ELF-1 (cell line): ENCODE results near the gene COL11A2.

ENCODE experiments used
- DNase-seq: peaks from one replicate; pipeline ENCODE4 v3.0.0-alpha.2; 2016; ENCODE audit warnings: low read depth, low spot score

COL11A2 gene

DNA sequence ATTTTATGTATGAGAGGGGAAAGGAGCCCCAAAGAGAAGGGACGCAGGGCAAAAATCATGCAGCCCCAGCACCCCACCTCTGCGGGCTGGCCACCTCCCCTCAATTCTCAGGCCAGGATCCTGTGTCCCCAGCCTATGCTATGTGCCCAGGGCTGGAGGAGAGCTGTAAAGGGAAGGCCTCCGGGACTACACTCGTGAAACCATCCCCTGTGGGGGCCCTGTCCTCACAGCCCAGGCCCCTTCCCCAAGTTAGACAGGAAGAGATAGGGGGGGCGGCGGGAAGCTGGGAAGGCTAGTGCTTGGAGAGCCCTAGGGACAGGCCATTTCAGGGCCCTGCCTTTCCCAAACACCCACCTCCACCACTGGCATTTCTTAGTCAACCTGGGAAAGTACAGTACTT is 1.4 kb upstream of the COL11A2 start:
- DNase-seq: no peak

DNA sequence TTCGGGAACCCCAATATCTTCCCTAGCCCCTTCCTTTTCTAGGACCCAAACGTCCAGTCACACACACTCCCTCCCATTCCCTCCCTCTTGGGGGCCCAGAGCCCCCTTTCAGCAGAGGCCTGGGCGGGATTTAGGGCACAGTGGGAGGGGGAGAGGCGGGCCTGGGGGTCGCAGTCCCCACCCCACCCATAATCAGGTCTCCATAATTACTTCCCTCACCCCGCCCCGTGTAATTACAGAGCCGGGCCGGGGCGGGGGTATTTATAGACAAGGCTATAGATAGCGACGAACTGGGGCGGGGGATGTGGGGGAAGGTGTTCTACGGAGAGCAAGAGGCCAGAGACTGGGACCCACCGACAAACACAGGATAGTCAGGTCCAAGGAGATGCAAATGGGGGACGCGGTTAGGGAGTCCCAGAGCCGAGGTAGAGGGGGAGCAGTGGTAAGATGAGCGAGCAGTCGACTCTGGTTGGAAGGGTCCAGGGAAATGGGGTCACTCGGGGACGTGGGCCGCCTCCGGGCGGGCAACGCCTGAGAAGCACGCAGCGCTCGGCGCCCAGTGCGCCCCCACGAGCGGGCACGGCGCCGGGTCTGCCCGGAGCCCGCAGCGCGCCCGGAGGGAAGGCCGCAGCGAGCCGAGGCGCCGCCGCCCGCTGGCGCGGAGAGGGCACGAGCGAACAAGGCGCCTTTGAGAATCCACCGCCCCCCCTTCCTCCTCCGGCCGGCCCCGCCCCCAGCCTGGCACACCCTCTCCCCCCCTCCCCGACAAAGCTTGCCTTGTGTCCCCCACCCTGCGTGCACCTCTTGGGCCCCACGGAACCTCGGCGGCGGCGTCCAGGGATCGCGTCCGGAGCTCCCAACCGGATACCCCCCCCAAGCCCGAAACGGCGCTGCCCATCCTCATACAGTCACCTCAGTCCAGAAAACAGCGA is 670 bp upstream of the COL11A2 start:
- DNase-seq: no peak

DNA sequence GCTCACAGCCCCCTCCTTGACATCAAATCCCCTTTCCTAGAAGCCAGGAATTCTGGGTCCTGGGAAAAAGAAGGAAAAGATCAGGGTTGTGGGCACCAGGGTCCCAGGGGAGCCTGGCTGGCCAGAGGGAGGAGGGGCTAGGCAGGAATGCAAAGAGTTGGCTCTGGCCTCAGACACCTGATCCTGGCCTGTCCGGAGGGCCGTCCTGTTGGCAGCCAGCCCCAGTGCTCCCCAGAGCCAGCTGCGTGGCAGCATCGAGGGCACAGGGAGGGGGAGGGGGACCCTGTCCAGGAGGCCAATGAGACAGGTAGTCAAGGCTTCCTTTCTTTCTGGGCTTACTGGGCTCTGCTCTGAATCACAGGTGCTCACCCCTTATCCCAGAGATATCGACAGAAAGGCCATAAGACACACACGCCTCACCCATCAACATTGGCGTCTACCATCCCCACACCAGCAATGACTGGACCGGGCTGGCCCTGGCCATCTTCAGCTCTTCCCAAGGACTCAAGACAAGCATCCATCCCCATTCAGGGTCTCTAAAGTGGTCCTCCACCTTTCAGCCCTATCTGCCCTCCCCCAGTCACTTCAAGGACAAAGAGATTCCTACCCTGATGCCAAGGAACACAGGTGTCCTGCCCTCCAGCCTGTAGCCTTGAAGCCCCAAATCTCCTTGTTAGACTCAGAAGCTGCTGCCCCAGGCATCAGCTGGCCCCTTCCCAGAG is 723 bp downstream of the COL11A2 start:
- no peak for DNase-seq

DNA sequence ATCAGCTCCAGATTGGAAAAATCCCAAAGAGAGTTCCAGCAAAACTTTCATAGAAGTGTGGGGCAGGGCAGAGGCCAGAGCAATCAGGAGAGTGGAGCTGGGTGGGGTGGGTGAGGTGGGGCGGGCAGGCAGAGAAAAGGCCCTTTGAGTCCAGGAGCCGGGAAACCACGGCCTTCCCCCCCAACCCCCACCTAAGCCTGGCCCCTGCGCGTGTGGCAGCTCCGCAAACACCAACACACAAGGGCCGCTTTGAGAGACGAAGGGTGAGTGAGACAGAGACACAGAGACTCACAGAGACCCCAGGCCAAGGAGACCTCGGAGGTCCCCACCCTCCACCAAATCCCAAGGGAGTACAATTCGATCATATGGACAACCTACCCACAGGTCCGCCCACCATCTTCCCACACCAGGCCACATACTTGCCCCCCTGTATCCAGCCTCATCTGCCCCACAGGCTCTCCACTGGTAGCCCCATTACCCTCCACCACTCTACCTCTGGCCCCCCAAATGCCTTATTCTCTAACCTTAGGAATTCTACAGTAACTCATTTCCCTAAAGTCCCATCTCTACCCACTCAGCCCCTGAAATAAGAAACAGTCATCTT is 1.7 kb downstream of the COL11A2 start:
- no peak for DNase-seq

DNA sequence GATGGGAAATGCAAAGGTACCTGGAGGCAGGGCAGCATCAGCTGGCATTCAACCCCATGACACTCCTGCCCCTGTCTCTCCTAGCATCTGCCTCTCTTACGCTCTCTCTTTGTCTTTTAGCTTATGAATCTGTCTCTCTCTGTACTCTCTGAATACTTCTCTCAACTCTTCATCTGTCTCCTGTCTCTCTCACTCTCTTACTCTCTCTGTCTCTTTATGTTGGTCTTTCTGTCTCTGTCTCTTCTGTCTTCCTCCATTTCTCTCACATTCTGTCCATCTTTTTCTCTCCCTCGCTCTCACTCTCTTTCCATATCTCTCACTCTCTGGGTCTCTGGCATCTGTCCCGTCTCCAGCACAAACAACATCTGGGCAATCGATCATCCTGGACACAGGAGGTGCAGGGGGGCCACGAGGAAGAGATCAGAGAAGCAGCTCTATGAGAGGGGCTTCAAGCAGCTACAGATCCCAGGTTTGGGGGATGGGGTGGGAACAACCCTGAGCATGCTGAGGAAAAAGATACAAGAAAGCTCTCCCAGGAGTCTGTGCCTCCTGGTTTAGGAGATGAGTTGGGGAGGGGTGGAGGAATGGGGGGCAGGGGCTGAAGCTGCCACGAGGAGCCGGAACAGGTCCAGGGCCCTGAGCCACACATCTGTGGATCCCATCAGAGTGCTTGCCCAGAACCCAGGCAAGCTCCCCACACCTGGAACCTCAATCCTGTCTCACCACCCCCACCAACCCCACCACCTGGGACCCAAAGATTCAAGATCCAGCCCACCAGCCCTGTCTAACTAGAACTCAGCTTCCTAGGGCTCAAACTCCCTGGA is 2.4 kb downstream of the COL11A2 start:
- no peak for DNase-seq

DNA sequence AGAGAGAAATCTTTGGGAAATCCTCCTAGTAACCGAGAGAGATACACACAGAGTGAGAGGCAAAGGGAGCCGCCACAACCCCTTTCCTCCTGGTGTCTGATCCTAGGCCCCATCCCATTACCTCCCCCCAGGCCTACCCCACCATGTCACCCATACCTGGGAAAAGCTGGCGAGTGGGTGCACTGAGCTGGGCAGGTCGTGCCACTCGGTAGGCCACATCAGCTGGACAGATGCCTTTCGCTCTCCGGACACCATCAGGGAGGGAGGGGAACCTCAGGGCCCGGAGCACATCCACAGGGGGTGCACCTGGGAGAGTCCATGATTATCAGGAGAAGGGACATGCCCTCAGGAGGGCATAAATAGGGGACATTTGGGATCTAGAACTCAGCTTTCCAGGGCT is 3.1 kb downstream of the COL11A2 start:
- DNase-seq: no peak

DNA sequence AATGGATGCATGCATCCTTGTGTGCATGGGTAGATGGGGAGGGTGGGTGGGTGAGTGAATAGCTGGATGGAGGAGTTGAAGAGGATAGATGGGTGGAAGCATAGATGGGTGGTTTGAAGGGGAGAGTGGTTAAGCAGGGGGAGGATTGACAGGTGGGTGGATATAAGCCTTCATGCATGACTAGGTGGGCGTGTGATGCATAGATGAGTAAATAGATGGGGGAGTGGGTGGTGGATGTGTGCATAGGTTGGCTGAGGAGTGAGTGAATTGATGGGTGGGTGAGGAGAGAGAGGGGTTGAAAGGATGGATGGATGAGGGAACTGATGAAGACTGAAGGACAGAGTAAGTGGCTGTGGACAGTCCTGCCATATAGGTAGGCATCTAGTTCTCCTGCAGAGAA is 4.5 kb downstream of the COL11A2 start:
- no peak for DNase-seq

DNA sequence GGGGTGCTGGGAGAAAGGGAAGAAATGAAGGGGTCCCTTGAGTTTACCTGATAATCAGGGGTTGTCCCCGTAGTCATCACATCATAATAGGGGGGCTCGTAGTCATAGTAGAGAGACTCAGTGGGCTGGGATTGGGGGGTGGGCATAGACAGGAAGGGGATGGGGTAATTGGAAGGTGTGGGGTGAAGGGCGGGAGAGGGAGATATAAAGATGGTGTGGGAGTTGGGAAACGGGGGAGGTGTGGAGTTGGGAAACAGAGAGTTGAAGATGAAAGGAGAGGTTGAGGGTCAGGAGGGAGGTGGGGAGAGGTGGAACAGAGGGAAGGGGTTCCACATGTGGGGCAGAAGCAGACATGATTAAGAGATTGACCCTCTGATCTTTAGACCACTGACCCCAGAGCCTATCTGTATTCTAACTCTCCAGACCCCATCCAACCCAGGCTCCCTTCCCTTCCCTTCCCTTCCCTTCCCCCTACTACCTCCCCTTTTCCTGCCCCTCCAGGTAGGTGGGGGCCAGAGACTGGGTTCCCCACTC is 6.5 kb downstream of the COL11A2 start:
- DNase-seq: no peak

DNA sequence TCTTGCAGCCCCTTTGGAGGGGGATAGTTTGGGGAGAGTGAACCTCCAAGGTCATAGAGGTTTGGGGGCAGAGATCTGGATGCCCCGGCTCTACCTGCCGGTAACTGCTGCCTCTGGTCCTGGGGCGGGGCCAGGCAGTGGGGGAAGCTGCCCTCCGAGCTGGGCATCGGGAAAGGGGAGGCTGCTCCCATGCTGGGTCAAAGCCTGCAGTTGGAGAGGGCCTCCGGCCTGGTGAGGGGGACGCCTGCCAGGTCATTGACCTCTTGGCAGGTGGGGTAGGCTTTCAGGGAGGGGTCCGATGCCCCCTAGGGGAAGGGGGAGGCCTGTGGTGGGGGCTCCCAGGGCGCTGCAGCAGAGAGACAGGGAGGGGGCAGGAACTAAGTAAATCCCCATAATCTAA is 7.1 kb downstream of the COL11A2 start:
- DNase-seq: no peak

DNA sequence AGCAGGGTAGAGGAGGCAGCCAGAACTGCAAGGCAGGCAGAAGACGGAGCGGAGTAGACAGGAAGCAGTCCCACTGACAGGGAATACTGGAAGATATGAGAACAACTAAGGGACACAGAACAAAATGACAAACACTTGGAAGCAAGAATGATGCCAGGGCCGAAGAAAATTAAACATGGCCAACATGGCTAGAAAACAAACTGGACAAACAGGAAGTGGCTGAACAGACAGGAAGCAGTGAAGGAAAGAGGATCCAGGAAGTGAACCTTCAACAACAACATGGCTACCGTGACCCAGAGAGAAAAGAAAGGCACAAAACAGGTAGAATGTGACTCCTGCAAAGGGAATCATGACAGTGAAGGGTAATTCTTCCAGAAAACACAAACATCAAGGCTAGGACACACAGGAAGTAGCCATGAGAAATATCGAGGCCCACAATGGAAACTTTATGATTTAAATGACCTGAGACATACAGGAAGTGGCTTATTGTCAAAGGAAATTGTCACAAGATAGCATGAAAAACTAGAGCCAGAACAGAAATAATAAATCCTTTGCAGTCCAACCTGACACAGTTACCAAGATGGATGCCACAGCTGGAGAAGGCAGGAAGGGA is 9.1 kb downstream of the COL11A2 start:
- DNase-seq: no peak

DNA sequence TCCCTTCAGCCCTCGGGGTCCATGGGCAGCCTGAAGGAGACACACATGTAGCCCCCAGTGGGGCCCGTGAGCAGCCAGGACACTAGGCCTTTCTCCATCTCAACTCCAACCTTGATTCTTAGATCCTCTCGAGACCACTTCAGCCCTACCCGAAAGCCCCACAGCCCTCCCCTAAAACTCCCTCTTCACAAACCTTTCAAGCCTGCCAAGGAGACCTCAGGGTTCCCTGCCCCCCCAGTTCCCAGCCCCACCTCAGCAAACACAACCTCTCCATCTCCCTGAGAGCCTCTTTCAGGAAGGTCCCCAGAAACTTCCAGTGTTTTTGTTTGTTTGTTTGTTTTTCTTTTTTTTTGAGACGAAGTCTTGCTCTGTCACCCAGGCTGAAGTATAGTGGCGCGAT is 11.1 kb downstream of the COL11A2 start:
- DNase-seq: no peak

DNA sequence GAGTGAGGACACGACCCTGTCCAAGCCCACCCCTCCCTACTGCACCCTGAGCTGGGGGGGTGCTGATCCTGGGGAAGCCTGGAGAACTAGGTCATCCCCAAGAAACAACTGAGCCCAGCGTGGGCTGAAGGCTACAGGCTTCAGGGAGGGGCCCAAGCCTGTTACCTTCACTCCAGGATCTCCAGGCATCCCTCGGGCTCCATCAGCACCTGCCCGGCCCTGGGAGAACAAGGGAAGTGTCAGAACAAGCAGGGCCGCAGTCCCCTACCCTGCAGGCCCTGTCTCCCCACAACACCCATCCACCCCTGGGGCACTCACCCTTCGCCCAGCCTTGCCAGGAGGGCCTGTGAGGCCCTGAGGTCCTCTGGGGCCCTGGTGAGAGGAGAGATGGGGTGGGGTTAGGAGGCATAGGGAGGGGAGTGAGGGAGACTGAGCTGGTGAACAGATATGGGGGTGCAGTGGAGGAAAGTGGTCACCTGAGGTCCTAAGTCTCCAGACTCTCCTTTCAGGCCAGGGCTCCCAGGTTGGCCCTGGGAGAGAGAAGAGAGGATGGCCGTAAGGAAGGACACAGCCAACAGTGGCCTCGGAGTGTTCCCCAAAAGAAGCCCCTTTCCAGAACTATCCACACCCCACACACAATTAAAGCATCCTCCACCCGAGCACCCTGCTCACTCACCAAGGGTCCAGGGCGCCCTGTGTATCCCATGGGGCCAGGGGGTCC is 13.4 kb downstream of the COL11A2 start:
- no peak for DNase-seq

DNA sequence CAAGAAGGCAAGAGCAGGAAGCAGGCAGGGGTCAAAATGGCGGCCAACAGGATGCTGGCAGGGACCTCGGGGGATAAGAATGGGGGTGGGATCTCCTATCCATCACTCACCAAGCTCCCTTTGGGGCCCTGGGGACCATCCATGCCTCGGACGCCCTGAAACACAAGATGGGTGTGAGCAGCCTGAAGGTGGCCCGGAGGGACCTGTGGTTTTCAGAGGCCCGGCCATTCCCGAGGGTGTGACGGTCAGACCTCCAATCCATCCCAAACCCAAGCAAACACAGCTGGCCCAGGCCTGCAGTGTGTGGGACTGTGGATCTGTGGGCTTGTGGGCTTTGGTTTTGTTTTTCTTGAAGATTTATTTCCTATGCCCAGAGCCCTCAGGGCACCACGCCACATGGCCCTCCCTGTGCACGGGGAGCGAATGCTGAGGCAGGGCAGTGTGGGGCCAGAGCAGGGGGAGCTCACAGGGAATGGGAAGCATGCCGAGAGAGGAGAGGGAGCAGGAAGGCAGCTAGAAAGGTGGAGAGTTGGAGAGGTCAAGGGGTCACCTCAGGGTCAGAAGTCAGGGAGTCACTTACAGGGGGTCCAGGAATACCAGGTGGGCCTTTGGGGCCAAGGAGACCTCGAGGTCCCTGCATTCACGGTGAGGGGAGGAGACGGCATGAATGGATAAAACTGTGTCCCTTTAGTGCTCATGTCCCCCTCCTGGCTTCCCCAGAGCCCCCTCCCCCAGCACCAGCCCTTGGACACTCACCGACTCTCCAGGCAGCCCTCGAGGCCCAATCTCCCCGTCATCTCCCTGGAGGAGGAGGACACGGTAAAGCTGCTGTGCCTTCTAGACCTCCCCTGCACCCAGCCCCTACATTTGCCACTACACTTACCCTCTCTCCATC is 14.5 kb downstream of the COL11A2 start:
- no peak for DNase-seq

DNA sequence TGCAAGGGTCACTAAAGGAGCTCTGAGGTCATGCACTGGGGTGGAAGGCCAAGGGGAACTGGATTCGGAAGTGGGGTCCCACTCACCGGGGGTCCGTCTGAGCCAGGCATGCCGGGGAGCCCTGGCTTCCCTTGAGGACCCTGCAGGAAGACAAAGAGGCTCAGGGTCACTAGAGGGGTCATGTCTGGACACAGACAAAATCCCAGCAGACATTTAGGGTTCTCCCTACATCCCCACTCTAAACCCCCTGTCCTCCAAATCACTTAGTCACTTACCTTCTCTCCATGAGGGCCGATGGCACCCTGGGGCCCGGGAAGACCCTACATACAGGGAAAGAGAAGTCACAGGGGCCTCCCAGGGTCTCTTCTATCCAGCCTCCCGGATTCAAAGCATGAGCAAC is 15.4 kb downstream of the COL11A2 start:
- no peak for DNase-seq

DNA sequence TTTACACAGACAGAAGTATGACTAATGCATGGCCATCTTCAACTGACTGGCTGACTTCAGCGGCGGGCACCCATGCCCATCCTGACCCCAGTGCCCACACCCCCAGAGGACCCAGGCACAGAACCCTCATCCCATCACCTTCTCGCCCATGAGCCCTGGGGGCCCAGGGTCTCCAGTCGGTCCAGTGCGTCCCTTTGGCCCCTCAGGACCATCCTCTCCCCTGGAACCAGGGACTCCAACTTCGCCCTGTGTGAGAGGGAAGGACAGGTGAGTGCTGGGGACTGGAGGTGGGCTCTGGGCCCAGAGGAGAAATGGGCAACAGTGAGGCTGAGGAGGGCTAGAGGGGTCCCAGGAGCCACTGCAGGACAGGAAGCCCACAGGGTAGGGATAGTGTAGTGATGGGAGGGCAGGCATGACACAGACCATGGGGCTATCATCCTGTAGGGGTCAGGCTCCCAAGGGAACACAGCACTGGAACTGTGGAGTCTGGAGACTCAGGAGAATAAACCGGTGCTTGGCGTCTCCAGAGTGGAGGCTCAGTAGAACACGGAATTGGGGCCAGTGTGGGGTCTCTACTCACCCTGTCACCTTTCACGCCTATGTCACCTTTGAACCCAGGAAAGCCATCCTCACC is 16.7 kb downstream of the COL11A2 start:
- DNase-seq: no peak

DNA sequence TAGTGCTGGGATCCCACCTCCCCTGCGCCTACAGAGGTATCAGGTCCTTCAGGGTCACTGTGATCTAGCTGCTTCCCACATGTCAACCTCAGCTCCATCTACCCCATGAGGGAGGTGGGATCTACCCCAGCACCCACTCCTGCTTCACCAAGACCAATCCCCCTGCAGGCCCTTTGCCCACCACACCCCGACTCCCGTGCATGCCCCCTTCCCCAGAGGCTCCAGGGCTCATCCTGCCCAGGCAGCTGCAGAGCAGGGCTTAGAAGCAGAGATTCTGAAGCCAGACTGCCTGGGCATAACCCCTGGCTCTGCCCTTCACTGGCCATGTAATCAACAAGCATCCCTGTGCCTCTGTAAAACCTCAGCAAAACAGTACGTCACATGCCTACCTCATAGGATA is 17.5 kb downstream of the COL11A2 start:
- DNase-seq: no peak

DNA sequence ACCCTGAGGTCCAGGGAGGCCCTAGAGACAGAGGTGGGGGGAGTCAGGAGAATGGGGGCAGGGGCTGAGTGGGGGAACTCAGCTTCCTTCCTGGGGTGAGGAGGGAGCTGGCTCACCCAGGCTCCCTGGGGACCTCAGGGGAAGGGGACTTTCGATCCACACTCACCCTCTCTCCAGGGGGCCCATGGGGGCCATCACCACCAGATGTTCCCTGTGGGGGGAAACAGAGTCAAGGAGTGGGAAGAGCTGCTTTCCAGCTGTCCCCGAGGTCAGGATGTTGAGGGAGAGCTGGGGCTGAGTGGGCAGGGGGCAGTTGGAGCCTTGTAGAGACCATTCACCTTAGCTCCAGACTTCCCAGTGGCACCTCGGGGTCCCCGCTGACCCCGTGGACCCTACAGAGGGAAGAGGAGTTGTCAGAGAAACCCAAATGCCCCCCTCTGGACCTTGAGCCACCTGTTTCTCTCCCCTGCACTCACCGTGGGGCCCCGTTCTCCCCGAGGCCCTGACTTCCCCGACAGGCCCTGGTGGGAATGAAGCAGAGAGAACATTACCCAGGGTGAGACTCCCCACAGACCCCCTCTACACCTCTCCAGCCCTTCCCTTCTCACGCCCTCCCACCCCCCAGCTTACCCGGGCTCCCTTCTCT is 18.6 kb downstream of the COL11A2 start:
- no peak for DNase-seq
